SK-N-DZ (cell line): ENCODE data around the gene NFKBIB.

Experiments used
- DNase-seq: peaks from one replicate; pipeline ENCODE4 v3.0.0-alpha.2; 2015; ENCODE audit warnings: low spot score

The NFKBIB gene

GRCh38 chr19:38958301-38958700 is 58.5 kb downstream of the NFKBIB start:
- no peak for DNase-seq
